Midbrain (tissue), 1 donor: ENCODE results near the gene LDLRAD4.

ENCODE experiments used
- DNase-seq: peaks from one replicate; lab custom pipeline; 2025; lab: John Stamatoyannopoulos, UW

The LDLRAD4 gene

GRCh38 chr18:13513481-13513880 is 294.9 kb downstream of the LDLRAD4 start:
- DNase-seq: no peak

- DNase-seq: no peak
These were observed 296.0 kb downstream of the LDLRAD4 start for GRCh38 chr18:13514558-13514957.

- DNase-seq: no peak
These were observed 298.3 kb downstream of the LDLRAD4 start for GRCh38 chr18:13516855-13517254.

GRCh38 chr18:13517369-13517768 is 298.8 kb downstream of the LDLRAD4 start:
- no peak for DNase-seq

- DNase-seq: no peak
These were observed 299.8 kb downstream of the LDLRAD4 start for GRCh38 chr18:13518382-13518781.

GRCh38 chr18:13520306-13520705 is 301.7 kb downstream of the LDLRAD4 start:
- no peak for DNase-seq

GRCh38 chr18:13520741-13521140 is 302.2 kb downstream of the LDLRAD4 start:
- DNase-seq: no peak

GRCh38 chr18:13521418-13521817 is 302.9 kb downstream of the LDLRAD4 start:
- DNase-seq: no peak

GRCh38 chr18:13522256-13522655 is 303.7 kb downstream of the LDLRAD4 start:
- no peak for DNase-seq

GRCh38 chr18:13522861-13523660 is 304.5 kb downstream of the LDLRAD4 start:
- no peak for DNase-seq

GRCh38 chr18:13524054-13524453 is 305.5 kb downstream of the LDLRAD4 start:
- no peak for DNase-seq

- no peak for DNase-seq
These were observed 306.3 kb downstream of the LDLRAD4 start for GRCh38 chr18:13524811-13525210.

- no peak for DNase-seq
These were observed 306.9 kb downstream of the LDLRAD4 start for GRCh38 chr18:13525381-13526029.

- DNase-seq: no peak
These were observed 308.0 kb downstream of the LDLRAD4 start for GRCh38 chr18:13526519-13526918.

- no peak for DNase-seq
These were observed 308.7 kb downstream of the LDLRAD4 start for GRCh38 chr18:13527256-13527655.

- DNase-seq: no peak
These were observed 309.2 kb downstream of the LDLRAD4 start for GRCh38 chr18:13527730-13528129.

- DNase-seq: no peak
These were observed 310.3 kb downstream of the LDLRAD4 start for GRCh38 chr18:13528739-13529392.

- no peak for DNase-seq
These were observed 311.7 kb downstream of the LDLRAD4 start for GRCh38 chr18:13530033-13530878.

GRCh38 chr18:13530879-13531387 is 312.4 kb downstream of the LDLRAD4 start:
- DNase-seq: peak; percentile 82

GRCh38 chr18:13531681-13532325 is 313.2 kb downstream of the LDLRAD4 start:
- DNase-seq: no peak

- no peak for DNase-seq
These were observed 314.0 kb downstream of the LDLRAD4 start for GRCh38 chr18:13532406-13533075.
